ENCODE data around the gene OTOF.

Gene OTOF

DNA sequence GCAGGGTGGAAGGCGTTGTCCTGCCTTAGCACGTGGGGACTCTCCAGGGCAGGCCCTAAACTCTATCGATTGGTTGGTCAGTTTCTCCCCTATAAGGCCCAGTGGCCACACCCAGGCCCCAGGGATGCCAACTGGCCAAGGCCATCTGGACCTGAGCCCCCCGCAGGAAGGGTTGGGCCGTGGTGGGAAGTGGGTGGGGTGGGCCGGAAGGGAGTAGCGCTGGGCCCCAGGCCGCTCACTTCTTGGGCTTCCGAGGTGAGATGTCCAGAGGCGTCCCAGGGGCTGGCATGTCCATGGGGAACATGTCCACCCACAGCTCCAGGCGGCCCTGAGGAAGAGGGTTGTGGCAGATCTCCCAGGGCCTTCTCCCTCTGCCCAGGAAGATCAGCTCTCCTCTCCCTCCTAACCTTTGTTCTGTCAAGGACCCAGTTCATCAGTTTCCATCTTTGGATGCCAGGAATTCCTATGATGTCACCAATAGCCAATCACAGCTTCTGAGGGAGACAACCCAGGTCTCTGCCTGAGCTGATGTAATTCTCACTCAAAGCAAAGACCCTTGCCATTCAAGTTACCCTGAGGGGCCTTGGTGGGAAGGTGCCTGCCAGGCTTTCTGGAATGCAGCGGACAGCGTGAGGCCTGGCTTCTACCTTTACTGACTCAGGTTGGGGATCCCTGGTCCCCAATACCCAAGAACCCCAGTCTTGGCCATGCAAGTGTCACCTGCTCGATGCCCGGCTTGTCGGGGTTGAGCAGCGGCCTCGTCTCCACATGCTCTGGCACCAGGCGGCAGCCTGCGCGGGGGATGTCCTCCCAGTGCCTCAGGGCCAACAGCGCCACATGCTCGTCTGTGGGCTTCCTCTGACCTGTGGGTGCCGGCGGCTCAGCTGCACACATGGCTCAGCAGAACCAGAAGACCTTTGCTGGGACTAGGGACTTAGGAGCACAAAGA, 14.4 kb downstream of the OTOF start:
- DNase-seq = no peak

DNA sequence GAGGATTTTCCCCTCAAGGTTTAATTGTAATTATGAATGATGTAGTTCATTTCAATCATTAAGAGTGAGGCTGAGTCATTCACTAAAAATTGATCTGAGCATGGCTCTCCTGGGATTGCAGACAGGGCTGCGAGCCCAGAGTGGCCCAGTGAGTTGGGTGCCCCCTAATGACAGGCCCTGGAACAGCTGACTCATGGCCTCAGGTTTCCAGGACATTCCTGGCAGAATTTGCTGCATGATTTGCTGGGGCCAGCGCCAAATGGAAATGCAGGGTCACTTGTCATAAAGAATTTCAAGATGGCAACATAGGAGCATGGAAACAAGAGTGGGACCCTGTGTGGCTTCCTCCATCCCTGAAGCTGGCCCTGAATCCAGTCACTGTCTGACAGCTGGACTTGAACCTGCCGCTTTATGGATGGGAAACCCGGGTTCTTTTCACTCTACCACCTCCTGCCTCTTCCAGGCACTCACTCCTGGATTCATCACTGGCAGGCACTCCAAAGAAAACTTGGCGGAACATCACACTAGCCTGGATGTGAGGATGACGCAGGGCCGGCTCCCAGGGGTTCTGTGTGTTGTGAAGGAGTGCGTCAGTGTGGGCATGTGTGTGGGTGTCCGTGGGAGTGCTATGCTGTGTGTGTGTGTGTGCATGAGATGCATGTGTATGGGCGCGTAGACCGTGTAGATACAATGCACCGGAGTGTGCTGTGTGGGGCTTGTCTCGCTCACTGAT, 15.2 kb downstream of the OTOF start:
- DNase-seq = no peak

DNA sequence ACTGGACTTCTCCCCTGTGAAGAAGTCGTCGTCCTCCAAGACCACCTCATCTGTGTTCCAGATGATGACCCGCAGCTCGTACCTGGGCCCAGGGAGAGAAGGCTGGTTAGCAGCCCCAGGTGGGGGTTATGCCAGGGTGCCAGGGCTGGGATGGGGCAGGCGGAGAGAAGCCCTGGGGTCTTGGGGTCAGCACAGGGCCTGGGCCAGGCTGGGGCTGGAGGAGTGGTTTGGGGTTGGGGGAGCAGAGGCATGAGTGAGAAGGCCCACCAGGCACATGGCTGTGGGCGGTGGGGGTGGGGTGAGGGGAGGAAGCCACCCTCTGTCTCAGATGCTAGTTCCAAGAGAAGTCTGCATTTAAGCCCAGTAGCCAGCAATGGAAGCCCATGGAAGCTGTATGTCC, 15.8 kb downstream of the OTOF start:
- peak in 1 of 6 experiments; percentile 3 for DNase-seq

DNA sequence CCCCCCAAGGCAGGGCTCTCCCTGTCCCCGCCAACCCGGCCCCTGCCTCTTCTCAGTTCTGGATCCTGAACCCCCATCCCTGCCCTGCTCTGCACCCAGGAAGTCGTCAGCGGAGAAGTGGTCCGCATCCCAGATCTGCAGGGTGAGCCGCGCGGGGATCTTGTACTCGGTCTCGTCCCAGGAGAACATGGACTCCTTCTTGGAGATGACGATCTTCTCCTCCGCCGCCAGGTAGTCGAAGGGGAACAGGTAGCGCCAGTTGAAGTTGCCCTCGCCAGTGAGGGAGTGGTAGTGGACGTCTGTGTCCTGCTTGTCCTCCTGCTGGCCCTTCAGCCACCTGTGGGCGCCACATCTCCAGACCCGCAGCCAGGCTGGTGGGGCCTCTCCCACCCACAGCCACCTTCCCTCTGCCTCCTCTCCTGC, 16.3 kb downstream of the OTOF start:
- no peak for DNase-seq

DNA sequence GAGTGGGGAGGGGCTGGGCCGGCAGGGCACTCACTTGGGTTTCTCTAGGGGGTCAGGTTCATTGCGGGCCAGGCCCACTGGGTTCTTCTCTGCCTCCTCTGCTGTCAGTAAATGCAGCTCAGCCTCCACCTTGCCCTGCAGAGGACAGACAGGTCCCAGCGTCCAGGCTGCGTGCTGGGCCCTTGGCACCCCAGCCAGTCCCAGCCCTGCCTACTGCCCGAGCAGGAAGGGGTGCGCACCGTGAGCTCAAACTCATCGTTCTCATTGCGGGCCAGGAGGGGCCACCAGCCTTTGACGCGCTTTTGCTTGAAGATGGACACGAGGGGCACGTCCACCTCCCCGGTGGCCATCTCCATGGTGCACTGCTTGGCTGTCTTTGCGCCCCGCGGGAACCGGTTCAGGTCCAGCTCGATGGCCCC, 17.3 kb downstream of the OTOF start:
- DNase-seq = no peak

DNA sequence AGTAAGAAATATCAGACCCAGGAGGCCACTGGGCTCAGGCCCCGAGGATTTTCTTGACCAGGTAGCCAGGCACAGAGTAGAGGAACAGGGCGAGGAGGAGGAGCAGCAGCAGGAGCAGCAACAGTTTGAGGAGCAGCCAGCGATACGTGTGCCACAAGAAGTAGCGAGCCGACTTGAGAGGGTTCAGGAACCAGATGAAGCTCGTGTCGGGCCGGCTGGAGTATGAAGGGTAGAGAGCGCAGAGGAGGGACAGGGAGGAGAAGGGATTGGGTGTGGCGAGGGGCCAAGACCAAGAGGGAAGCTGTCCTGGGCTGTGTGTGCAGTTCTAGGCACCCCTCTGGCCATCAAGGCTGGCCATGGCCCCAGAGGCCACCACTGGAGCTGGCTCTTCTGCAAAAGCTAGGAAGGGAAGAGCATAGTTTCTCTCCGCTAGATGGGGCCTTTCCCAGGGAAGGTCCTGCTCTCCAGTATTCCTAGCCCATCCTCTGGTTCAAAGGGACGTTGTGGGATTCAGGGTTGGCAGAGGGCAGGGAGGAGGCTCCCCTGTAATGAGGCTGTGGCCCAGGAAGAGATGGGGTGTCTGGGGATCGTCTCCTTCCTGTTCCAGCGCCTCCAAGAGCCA, 17.8 kb downstream of the OTOF start:
- DNase-seq = no peak

DNA sequence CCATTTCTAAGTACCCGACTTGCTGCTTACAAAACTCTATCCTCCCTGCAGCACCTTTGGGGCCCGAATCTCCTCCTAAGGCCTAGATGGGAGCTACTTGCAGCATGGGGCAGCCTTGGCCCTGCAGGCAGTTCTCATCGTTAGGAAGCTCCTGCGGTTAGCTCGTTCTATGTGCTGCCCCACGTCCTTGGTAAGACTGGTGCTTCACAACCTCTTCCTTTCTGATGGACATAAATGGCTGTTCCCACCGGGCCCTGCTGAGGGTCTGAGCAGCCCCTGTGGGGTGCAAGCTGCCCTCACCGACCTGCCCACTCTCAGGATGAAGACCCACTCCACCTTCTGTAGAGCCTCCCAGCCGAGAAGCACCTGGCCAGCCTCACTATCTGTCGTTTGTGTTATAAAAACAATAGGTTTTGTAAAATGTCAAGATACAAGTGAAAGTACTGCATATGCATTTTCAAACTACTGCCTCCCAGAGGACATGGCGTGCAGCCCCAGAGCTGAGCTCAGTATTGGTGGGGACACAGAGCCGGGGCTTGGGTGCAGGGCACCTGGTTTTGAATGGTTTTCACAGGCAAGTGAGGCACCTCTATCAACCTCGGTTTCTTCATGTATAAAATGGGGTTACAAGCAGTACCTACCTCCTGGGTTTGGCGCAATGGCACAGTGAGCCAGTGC, 19.4 kb downstream of the OTOF start:
- no peak for DNase-seq

DNA sequence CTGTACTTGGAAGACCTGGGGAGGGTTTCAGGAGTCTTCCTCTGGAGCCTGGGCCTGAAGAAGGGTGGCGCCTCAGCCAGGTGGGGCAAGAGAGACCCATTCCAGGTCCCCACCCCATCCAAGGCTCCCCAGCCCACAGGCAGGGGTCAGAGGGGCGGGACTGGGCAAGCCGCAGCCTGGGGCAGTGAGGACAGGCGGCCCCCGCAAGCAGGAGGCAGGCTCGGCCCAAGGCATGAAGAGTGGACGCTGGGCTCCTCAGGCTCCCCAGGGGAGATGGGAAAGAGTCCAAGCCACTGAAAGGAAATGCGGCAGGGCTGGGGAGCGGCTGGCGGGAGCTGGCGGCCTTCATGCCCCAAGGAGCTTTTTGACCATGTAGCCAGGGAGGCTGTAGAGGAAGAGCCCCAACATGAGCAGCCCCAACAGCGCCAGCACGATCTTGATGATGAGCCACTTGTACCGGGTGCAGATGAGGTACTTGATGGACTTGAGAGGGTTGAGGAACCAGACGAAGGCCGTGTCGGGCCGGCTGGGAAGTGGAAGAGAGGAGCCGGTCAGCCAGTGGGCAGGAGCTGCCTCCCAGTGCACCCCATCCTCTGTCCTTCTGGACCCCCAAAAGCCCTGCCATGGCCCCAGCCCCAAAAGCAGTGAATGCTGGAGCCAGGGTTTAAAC, 20.1 kb downstream of the OTOF start:
- no peak for DNase-seq

DNA sequence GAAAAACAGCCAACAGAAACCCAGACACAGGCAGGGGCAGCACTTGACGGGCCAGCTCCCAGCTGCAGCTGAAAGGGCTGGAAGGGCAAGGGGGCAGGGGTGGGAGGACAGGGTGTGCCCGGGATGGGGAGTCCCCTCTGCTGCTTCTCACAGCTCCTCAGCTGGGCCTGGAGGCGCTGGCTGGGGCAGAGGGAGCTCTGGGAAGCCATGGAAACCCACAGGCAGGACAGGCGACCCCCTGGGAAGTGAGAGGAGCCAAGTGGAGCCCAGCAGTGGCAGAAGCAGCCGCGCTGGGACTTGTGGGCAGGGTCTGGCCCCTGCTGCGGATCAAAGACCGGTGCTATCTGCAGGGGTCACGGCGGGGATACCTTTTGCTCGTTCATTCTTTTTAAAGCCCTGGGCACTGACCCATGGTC, 20.7 kb downstream of the OTOF start:
- no peak for DNase-seq

DNA sequence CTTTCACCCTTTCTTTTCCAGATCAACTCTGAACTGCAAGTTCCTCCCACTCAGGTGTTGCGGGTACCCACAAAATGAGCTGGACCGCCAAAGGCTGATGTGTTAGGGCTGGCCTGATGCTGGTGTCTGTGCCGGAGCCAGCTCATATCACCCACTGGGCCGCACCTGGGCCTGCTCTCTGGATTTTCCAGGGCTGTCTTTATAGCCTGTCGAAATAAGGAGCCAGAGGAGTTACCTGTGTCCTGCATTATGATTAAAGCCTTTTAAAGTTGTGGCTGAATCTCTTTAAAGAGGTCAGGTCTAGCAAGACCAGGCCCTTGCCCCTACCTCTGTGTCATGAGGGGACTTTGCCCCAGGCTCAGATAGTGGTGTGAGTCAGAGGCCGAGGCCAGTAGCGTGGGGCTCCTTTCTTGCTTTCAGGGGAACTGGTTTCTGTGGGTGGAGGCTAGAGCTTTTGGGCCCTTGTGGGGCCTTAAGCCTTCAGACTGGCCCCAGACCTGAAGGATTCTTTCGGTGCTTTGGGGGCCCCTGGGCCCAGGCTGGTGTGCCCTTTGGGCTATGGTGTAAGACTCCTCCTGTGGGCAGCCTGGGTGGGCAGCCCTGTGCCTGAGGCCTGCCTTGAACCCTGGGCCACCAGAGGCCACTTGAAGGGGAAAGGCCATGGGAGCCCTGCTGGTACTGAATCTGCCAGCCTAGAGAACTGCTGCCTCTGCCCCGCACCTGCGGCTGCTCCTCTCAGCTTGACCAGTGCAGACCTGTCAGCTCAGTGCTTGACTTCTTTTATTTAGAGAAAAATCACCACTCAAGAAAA, 21.3 kb downstream of the OTOF start:
- no peak for DNase-seq

DNA sequence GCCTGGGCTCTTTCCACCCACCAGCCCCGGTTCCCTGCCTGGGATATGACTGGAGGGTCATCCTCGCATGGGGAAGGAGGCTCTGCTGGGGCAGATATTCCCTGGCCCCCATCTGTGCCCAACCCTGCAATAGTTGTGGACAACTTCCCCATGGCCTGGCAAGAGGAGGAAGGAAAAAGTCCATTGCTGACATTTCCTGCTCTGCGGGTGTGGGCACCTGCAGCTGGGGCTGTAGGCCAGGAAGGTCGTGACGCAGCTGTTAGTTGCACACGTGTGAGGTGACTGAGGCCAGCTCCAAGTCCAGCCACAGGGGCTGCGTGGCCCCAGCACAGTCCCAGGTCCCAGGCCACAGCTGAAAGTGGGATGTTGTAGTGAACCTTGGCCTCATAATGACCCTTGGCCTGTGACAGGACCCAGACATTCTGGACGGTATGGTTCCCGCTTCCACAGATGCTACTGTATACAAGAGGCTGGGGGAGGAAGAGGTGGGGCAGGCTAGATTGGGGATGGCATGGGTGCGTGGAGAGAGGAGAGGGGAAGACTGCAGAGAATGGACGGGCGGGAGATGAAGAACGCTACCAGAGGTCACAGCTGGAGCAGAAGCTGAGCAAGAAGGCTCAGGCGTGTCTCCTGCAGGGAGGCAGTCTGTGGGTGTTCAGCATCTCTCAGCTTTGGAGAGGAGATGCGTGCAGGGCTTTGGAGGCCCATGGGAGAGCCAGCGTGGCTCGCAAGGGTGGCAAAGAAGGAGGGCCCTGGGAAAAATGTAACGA, 22.1 kb downstream of the OTOF start:
- DNase-seq = no peak

DNA sequence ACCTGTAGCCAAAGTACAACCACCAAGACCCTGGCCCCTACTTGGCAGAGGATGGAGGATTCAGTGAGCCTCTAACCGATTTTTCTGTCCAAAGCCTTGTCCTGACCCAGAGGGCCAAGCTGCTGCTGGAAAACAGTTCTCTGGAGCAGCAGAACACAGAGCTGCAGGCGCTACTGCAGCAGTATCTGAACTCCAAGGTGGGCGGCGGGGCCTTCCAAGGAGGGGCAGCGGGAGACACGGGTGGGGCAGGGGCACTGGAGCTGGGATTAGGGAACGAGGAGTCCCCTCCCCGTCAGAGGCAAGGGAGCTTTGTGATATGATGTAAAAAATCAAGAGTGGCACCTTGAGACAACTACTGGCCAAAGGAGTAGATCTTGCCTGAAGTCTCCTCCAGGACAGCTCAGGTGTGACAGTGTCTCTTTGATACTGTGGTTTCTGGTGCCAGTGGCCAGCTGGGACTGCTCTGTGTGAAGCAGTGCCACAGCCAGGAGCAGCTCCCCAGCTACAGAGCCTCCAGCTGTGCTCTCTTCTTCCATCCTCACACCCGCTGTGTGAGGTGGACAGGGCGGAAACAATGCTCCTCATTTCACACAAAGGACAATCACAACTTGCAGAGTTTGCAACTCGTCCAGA, 22.8 kb downstream of the OTOF start:
- DNase-seq = no peak

DNA sequence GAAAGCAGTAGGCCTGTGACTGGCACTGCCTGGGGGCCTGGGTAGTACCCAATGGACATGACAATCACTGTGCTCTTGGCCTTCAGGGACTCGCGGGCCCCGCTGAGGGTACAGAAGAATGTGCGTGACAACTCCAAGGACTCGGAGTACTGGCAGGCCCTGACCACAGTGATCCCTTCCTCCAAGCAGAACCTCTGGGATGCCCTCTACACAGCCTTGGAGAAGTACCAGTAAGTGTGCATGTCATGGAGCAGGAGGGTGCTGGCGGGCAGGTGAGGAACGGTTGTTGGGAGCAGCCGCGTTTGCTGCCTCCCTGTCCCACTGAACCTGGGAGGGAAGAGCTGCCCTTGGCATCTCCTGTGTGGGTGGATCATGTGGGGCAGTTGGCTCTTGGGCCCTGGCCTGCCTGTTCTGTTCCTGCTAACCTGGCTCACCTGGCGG, 23.3 kb downstream of the OTOF start:
- DNase-seq = no peak

DNA sequence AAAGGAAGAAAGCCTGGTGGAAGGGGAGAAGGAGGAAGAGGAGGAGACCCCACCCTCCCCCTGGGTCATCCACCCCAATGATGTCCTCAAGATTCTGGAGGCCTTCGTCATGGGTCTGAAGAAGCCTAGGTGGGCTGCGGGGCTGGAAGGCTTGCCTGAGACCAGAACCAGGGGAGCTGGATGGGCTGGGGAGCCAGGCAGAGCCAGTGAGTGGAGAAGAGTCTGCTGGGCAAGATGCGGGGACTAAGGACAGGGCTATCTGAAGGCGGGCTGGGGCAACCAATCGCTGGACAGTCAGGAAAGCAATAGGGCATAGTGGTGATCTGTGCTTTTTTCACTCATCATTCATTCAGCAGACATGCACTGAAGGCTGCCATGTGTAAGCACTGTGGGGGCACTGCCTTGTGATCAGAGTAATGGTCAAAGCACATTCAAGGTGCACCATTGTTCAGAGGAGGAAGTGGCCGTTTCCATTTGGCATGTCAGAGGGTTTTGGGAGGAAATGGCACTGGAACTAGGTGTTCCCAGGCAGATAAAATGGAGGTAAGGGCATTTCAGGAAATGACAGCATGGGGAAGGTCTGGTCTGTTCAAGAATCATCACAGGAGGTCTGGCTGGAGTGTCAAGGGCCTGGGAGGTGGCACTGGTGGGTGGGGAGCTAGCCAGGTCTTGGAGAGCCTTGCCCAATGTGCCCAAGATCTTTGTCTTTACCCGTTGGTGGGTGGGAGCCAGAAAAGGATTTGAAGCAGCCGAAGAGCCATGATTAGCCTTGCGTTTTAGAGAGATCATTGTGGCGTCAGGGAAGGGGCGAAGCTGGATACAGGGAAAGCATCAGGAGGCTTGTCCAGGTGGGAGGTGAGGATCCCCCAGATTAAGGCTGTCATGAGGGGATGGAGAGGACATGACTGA, 24.2 kb downstream of the OTOF start:
- DNase-seq = no peak

DNA sequence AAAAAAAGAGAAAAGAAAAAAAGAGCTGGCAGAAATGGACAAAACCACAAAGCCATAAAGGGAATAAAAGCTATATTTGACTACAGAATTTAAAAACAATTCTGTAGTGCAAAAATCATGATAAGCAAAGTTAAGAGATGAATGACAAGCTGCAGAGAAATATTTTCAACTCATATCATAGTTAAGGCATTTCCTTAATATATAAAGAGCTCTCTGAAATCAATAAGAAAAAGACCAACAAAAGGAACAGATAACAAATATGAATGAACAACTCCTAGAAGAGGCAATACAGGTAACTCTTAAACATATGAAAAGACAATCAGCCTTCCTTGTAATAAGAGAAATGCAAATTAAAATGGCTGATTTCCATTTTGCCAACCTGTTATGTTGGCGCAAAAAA, 26.2 kb downstream of the OTOF start:
- no peak for DNase-seq

DNA sequence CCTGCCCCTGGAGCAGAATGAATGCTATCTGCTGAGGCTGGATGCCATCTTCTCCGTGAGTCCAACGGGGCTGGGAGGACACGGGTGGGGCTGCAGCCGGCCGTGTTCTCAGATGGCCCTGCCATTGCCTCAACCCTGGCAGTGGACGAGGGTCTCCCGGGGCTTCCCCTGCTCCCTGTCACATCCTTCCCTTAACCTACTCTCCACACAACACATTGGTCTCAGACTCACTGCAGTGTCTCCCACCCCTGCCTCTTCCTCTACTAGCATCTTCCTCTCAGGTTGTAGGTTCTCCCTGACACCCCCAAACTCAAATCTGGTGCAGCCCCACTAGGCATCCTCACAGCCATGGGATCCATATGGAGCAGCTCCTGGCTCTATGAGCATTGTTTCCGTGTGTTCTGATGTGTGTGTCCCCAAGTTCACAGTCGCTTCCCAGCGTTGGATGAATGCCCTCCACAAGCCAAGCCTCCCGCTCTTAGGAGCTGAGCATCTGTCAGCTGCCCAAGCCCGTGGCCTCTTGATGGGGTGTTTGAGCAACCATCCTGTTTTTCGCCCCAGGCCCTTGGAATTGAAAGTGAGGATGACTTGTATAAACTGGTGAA, 27.8 kb downstream of the OTOF start:
- no peak for DNase-seq

DNA sequence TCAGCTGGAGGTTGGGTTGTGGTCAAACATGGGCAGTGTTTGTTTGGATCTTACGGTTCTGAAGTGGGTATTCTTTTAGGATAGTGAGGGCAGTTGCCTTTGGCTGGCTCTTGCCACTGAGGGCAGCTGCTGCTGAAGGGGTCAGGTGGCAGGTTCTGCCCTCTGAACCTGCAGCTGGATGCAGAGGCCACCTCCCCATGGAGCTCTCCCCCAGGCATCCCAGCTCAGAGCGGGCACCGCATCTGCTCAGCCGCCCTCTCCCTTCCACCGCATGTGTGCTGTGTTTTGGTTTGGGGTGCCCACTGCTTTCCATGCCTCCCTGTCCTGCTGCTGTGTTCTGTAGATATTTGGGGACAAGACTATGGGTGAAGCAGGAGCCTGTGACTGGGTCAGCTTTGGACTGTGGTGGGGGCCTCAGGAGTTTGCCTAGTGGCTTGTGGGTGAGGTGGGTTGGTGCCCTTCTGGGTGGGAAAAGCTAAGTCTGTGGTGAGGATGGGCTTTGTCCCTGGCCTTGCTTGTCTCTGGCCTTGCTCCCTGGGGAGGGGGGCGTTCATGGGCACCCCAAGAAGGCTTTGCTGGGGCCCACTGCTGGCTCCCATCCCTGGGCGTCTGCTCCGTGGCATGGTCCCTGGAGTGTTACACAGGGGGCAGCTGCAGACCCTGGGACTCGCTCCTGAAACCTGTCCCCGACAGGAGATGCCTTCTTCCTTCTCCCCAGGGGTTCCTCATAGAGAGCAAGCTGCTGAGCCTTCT, 28.5 kb downstream of the OTOF start:
- no peak for DNase-seq

DNA sequence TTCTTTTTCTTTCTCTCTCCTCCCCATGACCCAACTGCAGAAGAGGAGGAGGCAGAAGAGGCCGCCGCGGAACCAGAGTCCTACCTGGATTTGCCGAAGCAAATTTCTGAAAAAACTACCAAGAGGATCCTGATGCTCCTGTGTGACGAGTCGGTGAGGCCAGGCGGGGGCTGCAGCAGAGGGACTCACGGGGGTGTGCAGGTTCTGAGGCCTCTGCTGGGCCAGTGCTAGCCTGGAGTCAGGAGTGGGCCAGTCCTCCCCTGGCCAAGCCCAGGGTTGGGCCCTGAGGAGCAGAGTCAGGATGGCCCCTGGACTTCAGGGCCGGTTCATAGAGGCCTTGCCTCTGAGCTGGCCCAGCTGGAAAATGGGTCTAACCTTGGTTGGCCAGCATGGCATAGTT, 29.3 kb downstream of the OTOF start:
- DNase-seq = no peak

All from stimulated activated naive CD4-positive, alpha-beta T cell (primary cell).